Activated naive CD8-positive, alpha-beta T cell treated with anti-CD3 and anti-CD28 coated beads, Interleukin-2, amount 50 U/mL, for 24 hours (primary cell): ENCODE measurements around the gene ADAD1.
"Not testable (repeated sequence)": the region's sequence is repeated elsewhere in the genome, so short reads cannot be mapped to it uniquely, and the experiment has no call there.

Source experiments
- ATAC-seq: fragments of 150-1000 bp; cut with Tn5 transposase; one replicate; pipeline ENCODE4 v1.10.0; 2021
- DNase-seq: peaks from one replicate; pipeline ENCODE4 v3.0.0; 2021
- H3K27ac Mint-ChIP-seq: one replicate; pipeline ENCODE4 v1.8.0; 2021; ENCODE audit warnings: mild to moderate bottlenecking, mixed read lengths
- H3K27me3 Mint-ChIP-seq: one replicate; pipeline ENCODE4 v1.8.0; 2021; ENCODE audit warnings: mixed read lengths
- H3K36me3 Mint-ChIP-seq: one replicate; pipeline ENCODE4 v1.8.0; 2021; ENCODE audit warnings: low read depth, mixed read lengths
- H3K4me1 Mint-ChIP-seq: one replicate; pipeline ENCODE4 v1.8.0; 2021; ENCODE audit warnings: mixed read lengths
- H3K4me3 Mint-ChIP-seq: one replicate; pipeline ENCODE4 v1.8.0; 2021; ENCODE audit warnings: mild to moderate bottlenecking, moderate library complexity, mixed read lengths
- H3K9me3 Mint-ChIP-seq: one replicate; pipeline ENCODE4 v1.8.0; 2021; ENCODE audit warnings: mixed read lengths

Gene ADAD1

DNA sequence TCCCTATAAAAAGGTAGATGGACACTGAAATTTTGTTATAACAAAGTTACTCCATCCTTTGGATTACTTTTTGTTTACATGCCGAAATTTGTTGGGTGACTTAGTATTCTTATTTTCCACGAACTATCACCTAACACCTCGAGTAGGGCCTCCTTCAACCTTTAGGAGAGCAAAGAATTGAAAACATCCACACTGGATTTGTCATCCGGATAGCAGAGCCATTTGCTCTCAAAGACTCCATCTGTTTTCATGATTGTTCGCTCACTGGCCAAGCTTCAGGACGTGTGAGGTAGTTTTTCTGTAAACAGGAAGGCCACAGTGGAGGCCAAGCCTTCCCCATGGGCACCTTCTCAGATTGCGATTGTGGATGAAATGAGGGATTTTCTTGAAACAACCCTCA is at the start of gene ADAD1:
ADAD1 (plus strand) TSS at position 301 of the 400 bp plus-strand sequence. CDS start 1,059 bp downstream, outside the sequence.
- H3K27me3 Mint-ChIP-seq: no peaks in the 10 kb centered on the region
- H3K36me3 Mint-ChIP-seq: no peaks in the 10 kb centered on the region
- H3K9me3 Mint-ChIP-seq: no peaks in the 10 kb centered on the region
- H3K27ac Mint-ChIP-seq: no peak within 1 kb of the TSS
- ATAC-seq (no peak), DNase-seq (no peak)
- no peak within 1 kb of the TSS for H3K4me3 Mint-ChIP-seq
- H3K4me1 Mint-ChIP-seq: no peaks in the 10 kb centered on the region

DNA sequence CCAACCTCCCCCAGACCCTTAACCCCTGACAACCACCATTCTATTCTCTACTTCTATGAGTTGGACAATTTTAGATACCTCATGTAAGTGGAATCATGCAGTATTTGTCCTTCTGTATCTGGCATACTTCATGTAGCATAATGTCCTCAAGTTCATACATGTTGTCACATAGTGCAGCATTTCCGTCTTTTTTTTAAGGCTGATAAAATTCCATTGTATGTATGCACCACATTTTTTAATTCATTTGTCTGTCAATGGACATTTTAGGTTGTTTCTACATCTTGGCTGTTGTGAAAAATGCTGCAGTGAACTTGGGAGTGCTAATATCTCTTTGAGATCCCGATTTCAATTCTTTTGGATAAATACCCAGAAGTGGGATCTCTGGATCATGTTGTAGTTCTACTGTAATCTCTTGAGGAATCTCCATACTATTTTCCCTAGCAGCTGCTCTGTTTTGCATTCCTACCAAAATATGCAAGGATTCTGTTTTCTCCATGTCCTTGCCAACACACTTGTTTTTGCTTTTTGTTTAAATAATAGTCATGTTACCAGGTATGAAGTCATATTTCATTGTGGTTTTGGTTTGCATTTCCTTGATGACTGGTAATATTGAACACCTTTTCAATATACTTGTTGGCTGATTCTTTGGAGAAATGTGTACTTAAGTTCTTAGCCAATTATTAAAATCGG is 48.8 kb upstream of the ADAD1 start:
- ATAC-seq (no peak), DNase-seq (no peak)
- no peak overlapping the region for H3K4me3 Mint-ChIP-seq
- H3K27me3 Mint-ChIP-seq: no peaks in the 10 kb centered on the region
- no peak overlapping the region for H3K27ac Mint-ChIP-seq
- peaks cover 2% of the 10 kb centered on the region for H3K4me1 Mint-ChIP-seq
- H3K9me3 Mint-ChIP-seq: no peaks in the 10 kb centered on the region
- H3K36me3 Mint-ChIP-seq: peaks cover 34% of the 10 kb centered on the region

DNA sequence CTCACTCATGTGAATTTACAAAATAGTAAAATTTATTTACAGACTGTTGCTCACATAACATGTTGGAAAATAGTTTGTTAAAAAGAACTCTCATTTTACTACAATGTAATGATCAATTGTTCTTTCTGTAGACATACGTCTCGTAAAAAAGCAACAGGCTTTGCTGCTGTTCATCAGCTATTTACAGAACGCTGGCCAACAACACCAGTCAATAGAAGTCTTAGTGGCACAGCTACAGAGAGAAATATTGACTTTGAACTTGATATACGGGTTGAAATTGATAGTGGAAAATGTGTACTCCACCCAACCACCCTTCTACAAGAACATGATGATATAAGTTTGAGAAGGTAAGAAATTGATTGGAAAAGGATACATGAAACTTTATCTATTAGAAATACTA is 47.6 kb upstream of the ADAD1 start:
- H3K4me3 Mint-ChIP-seq: no peak overlapping the region
- no peaks in the 10 kb centered on the region for H3K9me3 Mint-ChIP-seq
- H3K27me3 Mint-ChIP-seq: no peaks in the 10 kb centered on the region
- no peak overlapping the region for H3K27ac Mint-ChIP-seq
- DNase-seq (no peak), ATAC-seq (no peak)
- H3K36me3 Mint-ChIP-seq: peaks cover 43% of the 10 kb centered on the region
- H3K4me1 Mint-ChIP-seq: peaks cover 2% of the 10 kb centered on the region

DNA sequence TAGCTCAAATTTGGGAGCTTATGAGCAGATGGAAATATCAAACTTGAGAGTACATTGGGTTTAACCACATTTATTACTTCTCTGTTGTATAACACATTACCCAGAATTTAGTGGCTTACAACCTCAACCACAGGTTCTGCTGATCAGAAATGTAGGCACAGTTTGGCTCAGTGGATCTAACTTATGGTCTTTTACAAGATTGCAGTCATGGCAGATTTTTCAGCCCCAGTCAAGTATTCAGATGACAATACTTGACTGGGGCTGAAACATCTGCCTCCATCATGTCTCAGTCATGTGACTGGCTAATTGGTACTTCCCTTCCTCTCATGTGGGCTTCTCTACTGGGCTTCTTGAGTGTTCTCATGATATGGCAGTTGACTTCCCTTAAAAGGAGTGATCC is 44.0 kb upstream of the ADAD1 start:
- Mint-ChIP-seq H3K9me3 (no peaks in the 10 kb centered on the region), H3K27me3 (no peaks in the 10 kb centered on the region), H3K4me3 (no peak overlapping the region), H3K27ac (no peak overlapping the region), H3K4me1 (peaks cover 2% of the 10 kb centered on the region), H3K36me3 (peaks cover 37% of the 10 kb centered on the region)
- DNase-seq (no peak), ATAC-seq (no peak)

DNA sequence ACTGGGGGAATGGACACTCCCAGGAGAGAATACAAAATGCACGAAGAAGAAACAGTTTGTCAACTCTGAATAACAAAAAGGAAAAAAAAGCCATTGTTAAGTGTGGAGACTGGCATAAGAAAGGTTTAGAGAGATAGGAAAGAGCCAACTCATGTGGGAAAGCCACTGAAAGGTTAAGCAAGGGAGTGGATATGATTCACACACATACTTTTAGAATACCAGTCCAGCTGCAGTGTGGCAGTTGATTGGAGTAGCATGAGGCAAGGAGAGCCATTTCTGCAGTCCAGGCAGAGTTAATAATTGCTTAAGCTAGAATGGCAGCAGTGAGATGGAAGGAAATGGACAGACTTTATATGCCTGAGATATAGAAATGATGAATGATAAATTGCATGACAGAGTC is 36.9 kb upstream of the ADAD1 start:
- H3K27me3 Mint-ChIP-seq: no peaks in the 10 kb centered on the region
- ATAC-seq (peak; percentile 36), DNase-seq (no peak)
- H3K36me3 Mint-ChIP-seq: peaks cover 8% of the 10 kb centered on the region
- no peaks in the 10 kb centered on the region for H3K9me3 Mint-ChIP-seq
- no peak overlapping the region for H3K27ac Mint-ChIP-seq
- no peaks in the 10 kb centered on the region for H3K4me1 Mint-ChIP-seq
- H3K4me3 Mint-ChIP-seq: no peak overlapping the region

DNA sequence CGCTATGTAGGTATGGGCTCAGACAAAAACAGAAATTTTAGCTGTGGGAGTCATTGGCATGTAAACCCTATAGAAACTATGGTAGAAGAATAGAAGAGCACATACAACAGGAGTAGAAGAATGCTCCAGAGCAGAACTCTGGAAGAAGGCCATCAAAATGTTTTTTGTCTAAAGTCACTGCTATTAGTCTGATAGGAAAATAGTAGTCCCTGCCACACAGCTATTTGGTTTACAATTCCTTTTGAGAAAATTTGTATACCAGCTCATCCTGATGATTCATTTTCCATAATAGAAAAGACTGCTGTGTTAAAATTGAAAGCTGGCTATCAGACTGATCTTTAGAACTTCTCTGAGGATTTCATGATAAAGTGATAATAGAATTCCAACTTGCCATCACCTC is 32.8 kb upstream of the ADAD1 start:
- Mint-ChIP-seq H3K36me3 (peaks cover 26% of the 10 kb centered on the region), H3K4me1 (no peaks in the 10 kb centered on the region), H3K27me3 (no peaks in the 10 kb centered on the region), H3K4me3 (no peak overlapping the region), H3K9me3 (no peaks in the 10 kb centered on the region), H3K27ac (no peak overlapping the region)
- ATAC-seq (no peak), DNase-seq (no peak)

DNA sequence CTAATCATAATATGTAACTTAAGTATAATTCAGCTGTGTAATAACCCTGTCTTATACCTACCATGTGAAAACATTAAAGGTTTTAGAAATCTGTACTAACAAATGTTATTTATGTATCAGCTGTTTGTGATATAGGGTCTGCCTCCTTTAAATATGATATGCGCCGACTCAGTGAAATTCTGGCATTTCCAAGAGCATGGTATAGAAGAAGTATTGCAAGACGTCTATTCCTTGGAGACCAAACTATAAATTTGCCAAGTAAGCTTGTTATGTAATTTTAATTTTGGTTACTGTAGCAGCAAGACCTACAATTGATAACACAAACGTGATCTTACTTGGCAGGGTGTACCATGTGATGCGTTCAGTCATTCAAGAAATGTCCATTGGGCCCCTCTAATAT is 32.3 kb upstream of the ADAD1 start:
- Mint-ChIP-seq H3K4me1 (no peaks in the 10 kb centered on the region), H3K27ac (no peak overlapping the region), H3K27me3 (no peaks in the 10 kb centered on the region), H3K9me3 (no peaks in the 10 kb centered on the region), H3K36me3 (peaks cover 29% of the 10 kb centered on the region), H3K4me3 (no peak overlapping the region)
- ATAC-seq (no peak), DNase-seq (no peak)

DNA sequence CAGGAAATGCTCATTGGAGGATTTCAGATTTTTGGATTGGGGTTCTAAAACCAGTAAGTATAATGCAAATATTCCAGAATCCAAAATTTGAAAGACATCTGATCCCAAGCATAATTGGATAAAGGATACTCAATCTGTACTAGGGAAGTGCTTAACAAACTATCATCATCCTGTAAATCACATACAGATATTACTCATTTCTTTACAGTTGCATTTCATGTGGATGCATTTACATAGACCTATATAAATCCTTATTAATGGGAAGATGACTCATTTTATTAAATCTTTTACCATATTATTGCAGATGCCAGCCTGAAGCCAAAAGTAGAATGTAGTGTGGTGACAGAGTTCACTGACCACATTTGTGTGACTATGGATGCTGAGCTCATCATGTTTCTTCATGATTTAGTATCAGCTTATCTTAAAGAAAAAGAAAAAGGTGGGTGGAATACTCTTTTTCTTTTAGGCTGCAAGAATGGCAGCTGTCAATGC is 22.4 kb upstream of the ADAD1 start:
- H3K27ac Mint-ChIP-seq: no peak overlapping the region
- H3K36me3 Mint-ChIP-seq: peaks cover 29% of the 10 kb centered on the region
- ATAC-seq: no peak
- H3K4me3 Mint-ChIP-seq: no peak overlapping the region
- no peak for DNase-seq
- H3K4me1 Mint-ChIP-seq: no peaks in the 10 kb centered on the region
- H3K9me3 Mint-ChIP-seq: no peaks in the 10 kb centered on the region
- H3K27me3 Mint-ChIP-seq: no peaks in the 10 kb centered on the region

DNA sequence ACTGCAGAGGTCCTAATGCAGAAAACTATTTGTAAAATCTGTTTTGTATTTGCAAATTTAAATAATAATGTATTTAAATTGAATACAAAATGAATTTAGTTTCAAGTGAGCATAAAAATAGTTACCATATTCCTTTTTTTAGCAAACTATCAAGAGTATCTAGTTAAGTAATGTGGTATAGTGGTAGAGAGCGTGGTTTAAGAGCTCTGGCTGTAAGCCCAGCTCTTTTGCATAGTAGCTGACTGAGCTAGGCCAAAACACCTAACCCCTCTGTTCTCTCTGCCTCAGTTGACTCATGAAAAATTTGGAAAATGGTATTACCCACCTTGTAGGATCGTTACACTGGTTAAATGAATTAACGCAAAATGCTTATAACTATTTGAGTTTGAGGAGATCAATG is 18.1 kb upstream of the ADAD1 start:
- H3K27ac Mint-ChIP-seq: no peak overlapping the region
- ATAC-seq (no peak), DNase-seq (no peak)
- peaks cover 25% of the 10 kb centered on the region for H3K36me3 Mint-ChIP-seq
- no peak overlapping the region for H3K4me3 Mint-ChIP-seq
- H3K4me1 Mint-ChIP-seq: no peaks in the 10 kb centered on the region
- H3K27me3 Mint-ChIP-seq: no peaks in the 10 kb centered on the region
- H3K9me3 Mint-ChIP-seq: peaks cover 4% of the 10 kb centered on the region

DNA sequence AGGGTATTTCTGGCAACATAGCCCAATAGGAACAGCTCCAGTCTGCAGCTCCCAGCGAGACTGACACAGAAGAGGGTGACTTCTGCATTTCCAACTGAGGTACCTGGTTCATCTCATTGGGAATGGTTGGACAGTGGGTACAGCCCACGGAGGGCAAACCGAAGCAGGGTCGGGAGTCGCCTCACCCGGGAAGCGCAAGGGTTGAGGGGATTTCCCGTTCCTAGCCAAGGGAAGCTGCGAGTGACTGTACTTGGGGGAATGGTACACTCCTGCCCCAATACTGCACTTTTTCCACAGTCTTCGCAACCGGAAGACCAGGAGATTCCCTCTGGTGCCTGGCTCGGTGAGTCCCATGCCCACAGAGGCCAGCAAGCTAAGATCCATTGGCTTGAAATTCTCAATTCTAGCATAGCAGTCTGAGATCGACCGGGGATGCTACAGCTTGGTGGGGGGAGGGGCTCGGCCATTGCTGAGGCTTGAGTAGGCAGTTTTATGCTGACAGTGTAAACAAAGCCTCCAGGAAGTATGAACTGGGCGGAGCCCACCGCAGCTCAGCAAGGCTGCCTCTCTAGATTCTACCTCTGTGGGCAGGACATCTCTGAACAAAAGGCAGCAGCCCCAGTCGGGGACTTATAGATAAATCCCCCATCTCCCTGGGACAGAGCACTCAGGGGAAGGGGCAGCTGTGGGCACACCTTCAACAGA is 14.0 kb upstream of the ADAD1 start:
- DNase-seq: no peak
- ATAC-seq: no peak
- H3K27me3 Mint-ChIP-seq: no peaks in the 10 kb centered on the region
- no peaks in the 10 kb centered on the region for H3K4me1 Mint-ChIP-seq
- peaks cover 15% of the 10 kb centered on the region for H3K36me3 Mint-ChIP-seq
- no peak overlapping the region for H3K4me3 Mint-ChIP-seq
- peaks cover 29% of the 10 kb centered on the region for H3K9me3 Mint-ChIP-seq
- no peak overlapping the region for H3K27ac Mint-ChIP-seq

DNA sequence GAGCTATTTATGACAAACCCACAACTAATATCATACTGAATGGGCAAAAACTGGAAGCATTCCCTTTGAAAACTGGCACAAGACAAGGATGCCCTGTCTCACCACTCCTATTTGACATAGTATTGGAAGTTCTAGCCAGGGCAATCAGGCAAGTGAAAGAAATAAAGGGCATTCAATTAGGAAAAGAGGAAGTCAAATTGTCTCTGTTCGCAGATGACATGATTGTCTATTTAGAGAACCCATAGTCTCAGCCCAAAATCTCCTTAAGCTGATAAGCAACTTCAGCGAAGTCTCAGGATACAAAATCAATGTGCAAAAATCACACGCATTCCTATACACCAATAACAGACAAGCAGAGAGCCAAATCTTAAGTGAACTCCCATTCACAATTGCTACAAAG is 10.0 kb upstream of the ADAD1 start:
- ATAC-seq, H3K4me3 Mint-ChIP-seq, H3K27me3 Mint-ChIP-seq, H3K27ac Mint-ChIP-seq, DNase-seq, H3K4me1 Mint-ChIP-seq, H3K36me3 Mint-ChIP-seq: not testable (repeated sequence)
- peaks cover 36% of the 10 kb centered on the region for H3K9me3 Mint-ChIP-seq

DNA sequence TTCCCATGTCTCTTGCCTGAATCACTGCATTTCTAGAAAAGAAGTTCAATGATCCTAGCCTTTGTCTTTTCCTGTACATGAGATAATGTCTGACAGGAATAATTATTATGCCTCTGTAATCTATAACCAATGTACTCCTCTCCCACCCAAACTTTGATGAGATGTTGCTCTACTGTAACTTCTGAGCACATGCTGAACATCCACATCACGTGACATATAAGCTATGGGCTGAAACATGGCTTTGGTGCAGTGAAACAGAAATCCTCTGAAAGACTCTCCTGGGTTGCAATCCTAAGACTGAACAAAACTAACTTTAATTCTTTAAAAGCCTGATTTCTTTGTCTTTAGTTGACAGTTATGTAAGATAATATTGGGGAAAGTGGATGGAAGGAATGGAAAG is 1.5 kb upstream of the ADAD1 start:
- Mint-ChIP-seq H3K9me3 (no peaks in the 10 kb centered on the region), H3K36me3 (no peaks in the 10 kb centered on the region), H3K27me3 (no peaks in the 10 kb centered on the region), H3K4me3 (no peak overlapping the region), H3K27ac (no peak overlapping the region), H3K4me1 (no peaks in the 10 kb centered on the region)
- no peak for ATAC-seq
- DNase-seq: no peak

DNA sequence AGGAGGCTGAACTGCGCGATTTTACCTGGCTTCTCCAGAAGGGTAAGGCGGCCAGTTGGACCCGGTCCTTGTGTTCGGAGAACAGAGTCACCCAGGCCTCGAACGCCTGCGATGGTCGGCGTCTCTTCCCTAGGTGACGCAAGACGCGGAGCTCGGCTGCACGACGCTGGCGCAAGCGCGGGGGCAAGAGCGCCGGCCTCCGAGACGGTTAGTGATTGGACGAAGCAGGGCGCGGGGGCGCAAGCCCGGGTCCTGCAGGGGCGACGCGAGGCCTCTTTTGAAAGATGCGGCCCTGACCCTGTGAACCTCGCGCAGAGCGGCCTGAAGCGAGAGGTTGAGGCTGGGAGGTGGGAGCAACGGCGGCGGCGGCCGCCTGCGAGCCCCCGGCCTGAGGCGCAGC is 428 bp downstream of the ADAD1 start:
- Mint-ChIP-seq H3K9me3 (no peaks in the 10 kb centered on the region), H3K27ac (no peak overlapping the region), H3K4me1 (no peaks in the 10 kb centered on the region), H3K36me3 (no peaks in the 10 kb centered on the region), H3K4me3 (no peak overlapping the region), H3K27me3 (no peaks in the 10 kb centered on the region)
- DNase-seq: no peak
- ATAC-seq: no peak

DNA sequence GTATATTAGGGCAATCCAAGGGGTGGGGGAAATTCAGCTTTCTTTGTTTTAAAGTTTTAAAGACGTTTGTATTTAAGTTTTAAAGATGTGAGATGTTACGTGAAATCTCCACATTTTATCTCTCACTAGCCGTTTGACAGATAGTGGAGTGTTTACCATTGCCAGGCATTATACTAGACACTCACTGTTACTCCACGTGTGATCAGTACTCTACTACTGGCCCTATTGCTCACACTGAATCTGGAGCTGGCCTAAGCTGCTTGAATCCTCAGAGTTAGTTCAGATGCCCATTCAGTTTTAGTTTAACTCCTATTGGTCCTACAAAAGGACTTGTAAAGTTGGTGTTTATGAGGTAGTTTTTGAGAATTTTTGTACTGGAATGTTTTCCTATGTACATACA is 4.5 kb downstream of the ADAD1 start:
- Mint-ChIP-seq H3K27me3 (no peaks in the 10 kb centered on the region), H3K27ac (no peak overlapping the region), H3K4me1 (no peaks in the 10 kb centered on the region), H3K9me3 (peaks cover 17% of the 10 kb centered on the region), H3K4me3 (no peak overlapping the region), H3K36me3 (no peaks in the 10 kb centered on the region)
- DNase-seq: no peak
- no peak for ATAC-seq

DNA sequence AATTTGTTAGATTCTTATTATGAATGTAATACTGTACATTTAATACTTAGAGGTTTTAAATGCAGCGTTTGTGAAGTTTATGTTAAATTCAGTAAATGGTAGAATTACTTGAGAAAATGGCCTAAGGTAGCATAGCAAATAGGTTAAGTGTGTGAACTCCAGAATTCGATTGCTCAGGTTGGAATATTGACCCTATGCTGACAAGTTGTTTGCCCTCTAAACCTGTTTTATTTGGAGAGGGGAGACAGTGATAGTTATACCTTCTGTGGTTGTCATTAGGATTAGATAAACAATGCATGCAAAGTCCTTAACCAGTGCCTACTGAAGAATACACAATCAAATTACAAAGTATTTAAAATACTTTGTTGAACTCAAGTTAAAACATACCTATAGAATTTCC is 5.4 kb downstream of the ADAD1 start:
- H3K4me3 Mint-ChIP-seq: no peak overlapping the region
- peaks cover 26% of the 10 kb centered on the region for H3K9me3 Mint-ChIP-seq
- no peaks in the 10 kb centered on the region for H3K4me1 Mint-ChIP-seq
- ATAC-seq: no peak
- no peaks in the 10 kb centered on the region for H3K36me3 Mint-ChIP-seq
- no peaks in the 10 kb centered on the region for H3K27me3 Mint-ChIP-seq
- DNase-seq: no peak
- no peak overlapping the region for H3K27ac Mint-ChIP-seq
